Measurements from ENCODE around the gene ZNF207.
"Not testable (repeated sequence)": the region's sequence is repeated elsewhere in the genome, so short reads cannot be mapped to it uniquely, and the experiment has no call there.

ZNF207 gene

DNA sequence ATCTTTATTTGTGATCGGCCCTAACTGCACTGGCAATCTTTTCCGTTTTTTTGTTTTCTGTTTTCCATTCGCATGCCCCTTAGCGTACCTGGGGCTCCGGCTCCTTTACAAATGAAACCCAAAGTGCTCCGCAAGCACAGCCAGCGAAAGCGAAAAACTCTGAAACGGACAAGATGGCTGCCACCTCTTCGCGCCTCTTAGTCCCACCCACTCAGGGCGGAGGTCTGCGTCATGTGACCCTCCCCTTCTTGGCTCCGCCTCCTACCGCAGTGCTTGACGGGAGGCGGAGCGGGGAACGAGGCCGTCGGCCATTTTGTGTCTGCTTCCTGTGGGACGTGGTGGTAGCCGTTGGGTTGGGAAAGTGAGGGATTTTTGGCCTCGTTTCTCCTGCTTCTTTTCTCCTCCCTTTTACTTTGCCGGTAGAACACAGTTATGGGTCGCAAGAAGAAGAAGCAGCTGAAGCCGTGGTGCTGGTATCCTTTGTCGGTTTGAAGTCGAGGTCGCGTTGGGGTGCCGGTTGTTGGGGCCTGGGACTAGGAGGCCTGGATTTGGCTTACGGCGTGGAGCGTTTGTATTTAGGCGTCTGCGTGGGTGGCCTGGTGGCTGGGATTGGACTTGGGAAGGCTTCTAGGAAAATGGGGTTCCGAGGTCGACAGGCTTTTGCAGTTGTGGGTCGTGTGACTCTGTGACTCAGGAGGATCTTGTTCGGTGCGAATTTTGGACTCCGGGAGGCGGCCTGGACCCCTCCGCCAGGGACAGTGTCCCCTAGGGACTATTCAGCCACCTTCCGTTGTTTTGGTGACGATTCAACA, at the start of gene ZNF207:
ZNF207 (plus strand) TSS at position 304 of the 812 bp plus-strand sequence; CDS start at position 433, 129 bp downstream.
- peak; percentile 85 to 86 (median 85) for DNase-seq (ENCODE audit: low read depth in 3 of 3, low spot score in 1 of 3)

DNA sequence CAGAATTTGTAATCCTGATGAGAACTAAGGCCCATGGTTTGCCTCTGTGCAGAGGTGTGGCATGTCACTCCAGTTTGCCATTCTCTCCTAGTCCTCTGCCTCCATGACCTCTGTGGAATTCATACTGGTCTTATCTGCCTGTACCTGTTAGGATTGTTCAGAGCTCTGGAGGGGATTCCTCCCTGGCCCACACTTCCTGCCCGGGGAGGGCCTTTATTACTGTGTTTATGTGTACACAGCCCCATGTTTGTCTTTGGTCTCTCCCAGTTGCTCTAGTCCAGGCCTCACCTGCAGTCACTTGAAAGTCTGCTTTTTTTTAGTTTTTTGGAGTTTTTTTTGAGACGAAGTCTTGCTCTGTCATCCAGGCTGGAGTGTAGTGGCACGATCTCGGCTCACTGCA, 47.9 kb upstream of the ZNF207 start:
- no peak for DNase-seq (ENCODE audit: low read depth in 3 of 3, low spot score in 1 of 3)

DNA sequence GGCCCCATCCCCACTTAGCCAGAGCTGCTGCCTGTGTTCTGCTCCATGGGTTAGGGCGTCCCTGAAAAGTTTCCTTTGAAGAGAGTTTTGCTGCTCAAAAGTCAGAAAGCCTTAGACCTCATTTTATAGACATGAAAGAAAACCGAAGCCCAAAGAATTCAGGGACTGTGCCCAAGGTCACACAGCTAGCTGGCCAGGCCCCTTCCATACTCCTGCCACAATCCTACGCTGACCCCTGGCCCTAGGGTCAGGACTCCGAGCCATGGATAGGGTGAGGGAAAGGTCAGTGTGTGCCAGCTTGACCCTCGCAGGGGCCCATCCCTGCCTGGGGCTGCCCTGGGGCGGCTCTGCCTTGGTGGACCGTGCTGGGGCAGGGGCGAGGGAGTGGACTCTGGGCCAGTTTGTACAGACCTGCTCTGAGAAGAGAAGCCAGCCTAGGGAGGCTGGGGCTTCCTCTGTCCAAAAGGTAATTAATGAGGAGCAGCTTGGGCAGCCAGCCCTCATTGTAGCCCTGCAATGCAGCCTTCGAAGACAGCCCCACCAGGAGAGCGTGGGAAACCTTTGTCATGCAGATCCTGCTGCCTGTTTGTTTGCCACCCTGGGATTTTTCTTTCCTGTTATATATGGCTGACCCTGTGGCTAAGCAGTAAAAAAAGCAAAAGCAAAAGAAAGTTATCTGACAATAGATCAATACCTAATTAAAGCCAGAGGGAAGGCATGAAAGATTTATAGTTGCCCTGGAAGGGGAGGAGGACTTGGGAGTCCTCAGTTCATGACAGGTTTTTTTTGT, 46.9 kb upstream of the ZNF207 start:
- DNase-seq (ENCODE audit: low read depth in 3 of 3, low spot score in 1 of 3) = no peak

DNA sequence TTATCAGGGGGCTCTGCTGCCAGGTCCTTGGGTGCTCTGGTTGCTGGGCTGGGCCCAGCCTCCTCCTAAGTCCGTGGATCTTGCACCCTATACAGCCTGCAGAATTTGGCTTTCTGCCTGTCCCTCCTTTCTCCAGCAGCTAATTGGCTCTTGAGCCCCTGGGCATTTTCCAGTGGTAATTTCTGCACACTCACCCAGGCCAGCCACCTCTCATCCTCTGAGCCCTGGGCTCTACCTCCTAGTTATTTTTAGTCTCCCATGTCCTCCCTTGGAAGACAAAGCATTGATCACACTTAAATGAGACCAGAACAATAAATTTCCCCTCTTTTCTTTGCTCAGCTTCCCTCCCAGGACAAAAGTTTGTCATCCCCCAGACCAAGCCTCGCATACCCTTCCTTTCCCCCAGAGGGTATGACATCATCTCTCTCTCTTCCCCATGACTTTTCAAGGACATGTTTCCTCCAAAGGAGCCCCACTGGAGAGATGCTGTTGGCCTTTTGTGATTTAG, 46.1 kb upstream of the ZNF207 start:
- no peak for DNase-seq (ENCODE audit: low read depth in 3 of 3, low spot score in 1 of 3)

DNA sequence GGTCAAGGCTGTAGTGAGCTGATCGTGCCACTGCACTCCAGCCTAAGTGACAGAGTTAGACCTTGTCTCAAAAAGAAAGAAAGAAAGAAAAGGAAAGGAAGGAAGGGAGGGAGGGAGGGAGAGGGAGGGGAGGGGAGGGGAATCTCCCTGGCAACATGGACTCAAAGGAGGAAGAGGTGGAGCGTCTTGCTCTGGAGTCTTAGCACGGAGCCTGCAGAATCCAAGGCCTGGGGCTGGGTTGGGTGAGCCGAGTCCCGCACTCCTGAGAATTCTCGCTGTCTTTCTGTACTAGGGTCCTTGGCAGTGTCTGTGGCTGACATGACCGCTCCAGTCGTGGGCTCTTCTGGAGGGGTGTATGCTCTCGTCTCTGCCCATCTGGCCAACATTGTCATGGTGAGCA, 44.9 kb upstream of the ZNF207 start:
- no peak for DNase-seq (ENCODE audit: low read depth in 3 of 3, low spot score in 1 of 3)

DNA sequence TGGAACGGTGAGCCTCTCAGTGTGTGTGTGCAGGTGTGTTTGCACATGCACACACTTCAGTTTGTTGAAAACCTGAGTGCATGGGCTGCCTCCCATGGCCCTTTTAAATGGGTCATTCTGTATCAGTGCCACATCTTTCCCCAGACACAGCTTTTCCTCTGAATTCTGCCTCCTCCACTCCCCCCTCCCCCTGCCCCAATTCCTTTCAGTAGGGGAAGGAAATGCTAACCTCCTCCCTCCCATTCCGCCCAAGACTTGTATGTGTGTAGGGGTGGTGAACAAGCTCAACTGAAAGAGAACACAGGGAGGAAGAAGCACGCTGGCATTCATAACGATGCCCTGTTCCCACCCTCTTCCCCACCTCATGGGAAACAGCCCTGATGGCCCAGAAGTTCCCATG, 42.3 kb upstream of the ZNF207 start:
- DNase-seq (ENCODE audit: low read depth in 3 of 3, low spot score in 1 of 3) = no peak

DNA sequence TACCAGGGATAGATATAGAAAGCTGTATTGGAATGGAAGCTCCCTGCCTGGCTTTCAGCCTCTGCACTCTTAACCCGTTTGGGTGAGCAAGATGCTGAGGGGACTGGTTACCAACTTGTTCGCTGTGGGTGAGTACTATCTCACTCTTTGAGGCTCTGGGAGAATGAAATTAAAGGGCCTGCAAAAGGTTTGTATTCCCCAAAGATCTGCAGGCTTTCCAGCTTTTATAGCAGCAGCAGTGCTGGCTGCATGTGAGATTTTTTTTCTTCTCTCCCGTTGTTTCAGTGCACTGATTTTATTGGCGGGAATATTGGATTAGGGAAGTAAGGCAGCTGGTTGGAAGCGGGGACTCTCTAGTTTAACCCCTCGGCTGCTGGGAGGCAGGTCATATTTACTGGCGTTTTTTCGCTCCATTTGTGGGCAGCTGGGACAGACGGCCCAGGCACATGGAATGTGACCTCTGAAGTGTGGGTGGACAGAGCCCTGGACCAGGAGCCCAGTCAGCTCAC, 38.9 kb upstream of the ZNF207 start:
- DNase-seq (ENCODE audit: low read depth in 3 of 3, low spot score in 1 of 3) = no peak

DNA sequence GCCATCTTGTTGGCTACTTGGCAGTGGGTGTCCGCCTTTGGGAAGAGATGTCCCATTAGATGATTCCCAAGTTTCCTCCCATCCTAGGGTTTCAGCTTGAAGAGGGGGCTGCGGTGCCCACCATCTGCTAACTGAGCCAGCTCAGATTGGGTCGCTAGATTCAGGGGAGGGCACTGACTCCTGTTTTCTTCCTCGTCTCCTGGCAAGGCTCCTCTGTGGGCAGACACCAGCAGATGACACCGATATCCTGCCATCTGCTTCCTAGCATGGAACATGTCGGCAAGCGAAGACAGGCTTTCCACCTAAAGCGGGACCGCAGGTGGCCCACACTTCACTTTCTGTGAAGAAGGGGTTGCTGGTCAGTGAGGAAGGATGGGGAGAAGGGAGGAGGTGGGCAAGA, 35.3 kb upstream of the ZNF207 start:
- no peak for DNase-seq (ENCODE audit: low read depth in 3 of 3, low spot score in 1 of 3)

DNA sequence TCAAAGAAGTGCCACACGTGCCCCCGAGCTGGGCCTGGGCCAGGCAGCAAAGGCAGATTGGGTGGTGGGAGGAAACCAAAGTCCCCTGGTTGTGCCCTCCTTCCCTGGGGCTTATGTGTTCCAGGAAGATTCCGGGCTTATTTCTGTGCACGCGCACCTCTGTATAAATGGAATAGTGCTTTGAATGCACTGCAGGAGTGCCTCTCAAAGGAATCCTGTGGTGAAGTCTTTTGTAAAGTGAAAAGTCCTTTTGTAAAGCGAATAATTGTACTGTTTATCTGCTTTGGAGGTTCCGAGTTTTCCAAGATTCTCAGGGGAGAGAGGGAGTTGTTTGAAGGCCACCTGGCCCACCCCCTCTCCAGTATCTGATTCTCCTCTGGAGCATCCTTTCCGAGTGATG, 34.8 kb upstream of the ZNF207 start:
- no peak for DNase-seq (ENCODE audit: low read depth in 3 of 3, low spot score in 1 of 3)

DNA sequence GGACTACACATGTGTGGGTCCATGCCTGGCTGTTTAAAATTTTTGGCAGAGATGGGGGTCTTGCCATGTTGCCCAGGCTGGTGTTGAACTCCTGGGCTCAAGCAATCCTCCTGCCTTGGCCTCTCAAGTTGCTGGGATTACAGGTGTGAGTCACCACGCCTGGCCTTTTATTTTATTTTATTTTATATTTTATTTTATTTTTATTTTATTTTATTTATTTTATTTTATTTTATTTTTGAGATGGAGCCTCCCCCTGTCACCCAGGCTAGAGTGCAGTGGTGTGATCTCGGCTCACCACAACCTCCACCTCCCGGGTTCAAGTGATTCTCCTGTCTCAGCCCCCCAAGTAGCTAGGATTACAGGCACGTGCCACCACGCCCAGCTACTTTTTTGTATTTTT, 33.3 kb upstream of the ZNF207 start:
- DNase-seq (ENCODE audit: low read depth in 3 of 3, low spot score in 1 of 3) = not testable (repeated sequence)

DNA sequence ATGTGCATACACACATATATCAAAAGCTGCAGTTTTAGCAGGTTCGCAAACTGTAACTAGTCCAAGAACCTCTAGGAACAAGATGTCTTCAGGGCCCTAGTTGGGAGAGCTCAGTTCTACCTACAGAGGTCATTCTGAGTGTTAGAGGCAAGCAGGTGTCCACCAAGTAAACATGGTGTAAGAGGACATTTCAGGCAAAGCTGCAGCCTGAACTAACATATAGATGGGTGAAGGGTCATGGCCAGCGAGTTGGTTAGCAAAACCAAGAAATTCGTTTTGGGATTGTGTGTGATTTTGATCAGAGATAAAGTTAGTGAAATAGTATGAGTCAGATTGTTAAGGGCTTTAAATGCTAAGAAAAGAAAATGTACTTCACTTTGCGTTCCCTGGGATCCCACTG, 32.6 kb upstream of the ZNF207 start:
- DNase-seq (ENCODE audit: low read depth in 3 of 3, low spot score in 1 of 3) = no peak

DNA sequence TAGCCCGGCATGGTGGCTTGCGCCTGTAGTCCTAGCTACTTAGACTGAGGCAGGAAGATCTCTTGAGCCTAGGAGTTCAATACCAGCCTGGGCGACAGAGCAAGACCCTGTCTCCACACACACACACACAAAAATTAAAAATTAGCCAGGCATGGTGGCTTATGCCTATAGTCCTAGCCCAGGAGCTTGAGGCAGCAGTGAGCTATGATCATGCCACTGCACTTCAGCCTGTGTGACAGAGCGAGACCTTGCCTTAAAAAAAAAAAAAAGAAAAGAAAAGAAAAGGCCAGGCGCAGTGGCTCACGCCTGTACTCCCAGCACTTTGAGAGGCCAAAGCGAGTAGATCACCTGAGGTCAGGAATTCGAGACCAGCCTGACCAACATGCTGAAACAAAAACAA, 31.9 kb upstream of the ZNF207 start:
- no peak for DNase-seq (ENCODE audit: low read depth in 3 of 3, low spot score in 1 of 3)

DNA sequence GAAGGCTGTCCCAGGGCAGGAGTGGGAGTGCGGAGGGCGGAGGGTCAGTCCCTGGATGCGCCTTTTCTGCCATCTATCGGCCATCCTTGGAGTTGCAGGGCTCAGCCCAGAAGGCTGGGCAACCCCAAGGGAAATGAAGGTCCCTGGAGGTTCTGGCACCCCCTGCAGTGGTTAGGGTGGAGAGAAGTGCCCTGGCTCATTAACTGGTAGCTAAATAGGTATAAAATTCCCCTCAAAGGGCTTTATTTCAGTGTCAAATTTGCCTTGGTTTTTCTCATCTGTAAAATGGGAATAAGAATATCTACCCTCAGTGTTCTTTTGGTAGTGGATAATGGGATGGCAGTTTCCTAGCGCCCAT, 30.4 kb upstream of the ZNF207 start:
- DNase-seq (ENCODE audit: low read depth in 3 of 3, low spot score in 1 of 3) = peak; percentile 26 to 73 (median 47)

DNA sequence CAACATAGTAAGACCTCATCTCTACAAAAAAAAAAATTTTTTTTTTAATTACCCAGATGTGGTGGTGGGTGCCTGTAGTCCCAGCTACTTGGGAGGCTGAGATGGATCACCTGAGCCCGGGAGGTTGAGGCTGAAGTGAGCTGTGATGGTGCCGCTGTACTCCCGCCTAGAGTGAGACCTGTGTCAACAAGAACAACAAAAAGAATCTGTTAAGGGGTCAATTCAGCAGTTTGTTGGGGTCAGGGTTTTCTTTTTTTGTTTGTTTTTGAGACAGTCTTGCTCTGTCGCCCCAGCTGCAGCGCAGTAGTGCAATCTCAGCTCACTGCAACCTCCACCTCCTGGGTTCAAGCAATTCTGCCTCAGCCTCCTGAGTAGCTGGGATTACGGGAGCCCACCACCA, 29.9 kb upstream of the ZNF207 start:
- DNase-seq (ENCODE audit: low read depth in 3 of 3, low spot score in 1 of 3) = not testable (repeated sequence)

DNA sequence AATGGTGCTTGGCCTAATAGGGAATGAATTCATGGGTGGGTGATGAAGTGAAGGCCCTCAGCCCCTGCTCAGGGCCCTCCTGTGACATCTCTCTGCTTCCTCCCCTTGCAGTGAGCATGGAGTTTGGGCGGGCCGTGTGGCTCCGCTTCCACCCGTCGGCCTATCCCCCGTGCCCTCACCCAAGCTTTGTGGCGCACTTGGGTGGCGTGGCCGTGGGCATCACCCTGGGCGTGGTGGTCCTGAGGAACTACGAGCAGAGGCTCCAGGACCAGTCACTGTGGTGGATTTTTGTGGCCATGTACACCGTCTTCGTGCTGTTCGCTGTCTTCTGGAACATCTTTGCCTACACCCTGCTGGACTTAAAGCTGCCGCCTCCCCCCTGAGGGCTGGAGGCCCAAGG, 29.1 kb upstream of the ZNF207 start:
- no peak for DNase-seq (ENCODE audit: low read depth in 3 of 3, low spot score in 1 of 3)

DNA sequence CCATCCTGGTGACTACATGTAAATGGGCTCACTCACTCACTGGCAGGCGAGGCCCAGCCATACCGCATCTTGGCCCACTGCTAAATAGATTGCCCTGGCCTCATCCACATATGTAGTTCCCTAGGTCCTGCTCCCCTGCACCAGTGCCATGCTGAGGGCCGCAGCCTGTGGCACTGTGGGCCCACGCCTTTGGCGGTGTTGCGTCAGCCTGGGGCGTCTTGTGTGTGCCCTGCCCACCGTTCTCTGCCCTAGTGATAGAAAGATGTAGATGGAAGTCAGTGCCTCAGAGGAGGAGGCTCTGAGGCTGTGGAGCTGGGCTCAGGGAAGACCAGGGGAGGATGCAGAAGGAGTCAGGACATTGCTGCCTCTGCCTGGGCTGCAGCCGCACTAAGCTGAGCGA, 26.9 kb upstream of the ZNF207 start:
- no peak for DNase-seq (ENCODE audit: low read depth in 3 of 3, low spot score in 1 of 3)

DNA sequence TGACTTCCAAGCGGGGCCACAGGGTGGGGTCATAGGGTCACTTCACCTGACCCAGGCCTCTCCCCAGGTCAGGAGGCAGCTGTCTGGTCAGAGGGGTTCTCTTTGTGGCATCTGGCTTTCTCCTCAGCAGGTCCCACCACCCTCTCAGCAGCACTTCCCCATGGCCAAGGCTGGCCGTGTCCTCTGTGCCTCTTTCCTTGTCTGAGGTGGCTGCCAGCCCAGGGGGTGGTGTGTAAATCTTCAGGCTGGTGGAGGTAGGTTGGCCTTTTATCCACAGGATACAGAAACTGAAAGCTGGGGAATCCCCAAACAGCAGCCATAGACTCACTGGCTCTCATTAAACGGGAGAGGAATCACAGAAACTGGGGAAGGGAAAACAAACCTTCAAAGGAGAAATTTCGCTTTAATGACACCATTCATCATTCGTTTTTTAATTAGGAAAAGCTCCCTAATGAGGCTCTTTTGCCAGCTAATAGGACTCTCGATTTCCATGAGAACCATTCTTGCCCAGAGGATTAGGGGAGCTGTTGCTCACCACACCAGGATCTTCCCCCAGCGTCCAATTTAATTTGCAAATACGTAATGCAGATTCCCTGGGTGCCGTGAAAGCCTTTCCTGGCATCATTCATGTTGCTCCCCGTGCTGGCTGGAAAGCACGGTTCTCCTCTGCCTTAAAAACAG, 26.0 kb upstream of the ZNF207 start:
- DNase-seq (ENCODE audit: low read depth in 3 of 3, low spot score in 1 of 3) = no peak

DNA sequence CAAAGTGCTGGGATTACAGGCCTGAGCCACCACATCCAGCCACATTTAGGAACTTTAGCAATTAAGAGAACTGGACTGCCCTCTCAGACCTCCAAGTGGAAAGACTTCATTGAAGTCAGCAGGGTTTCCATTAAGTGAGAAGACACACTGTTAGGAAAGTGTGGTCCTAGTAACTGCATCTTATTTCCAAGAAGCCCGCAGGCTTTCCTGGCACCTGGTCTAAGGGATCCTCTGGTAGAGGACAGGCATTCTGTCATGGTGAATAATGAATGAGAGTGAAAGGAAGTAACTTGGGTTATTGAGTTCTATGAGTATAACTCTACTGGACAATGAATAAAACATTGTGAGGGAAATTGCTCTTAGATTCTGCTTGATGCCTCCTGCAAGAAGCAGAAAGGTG, 22.0 kb upstream of the ZNF207 start:
- DNase-seq (ENCODE audit: low read depth in 3 of 3, low spot score in 1 of 3) = no peak

DNA sequence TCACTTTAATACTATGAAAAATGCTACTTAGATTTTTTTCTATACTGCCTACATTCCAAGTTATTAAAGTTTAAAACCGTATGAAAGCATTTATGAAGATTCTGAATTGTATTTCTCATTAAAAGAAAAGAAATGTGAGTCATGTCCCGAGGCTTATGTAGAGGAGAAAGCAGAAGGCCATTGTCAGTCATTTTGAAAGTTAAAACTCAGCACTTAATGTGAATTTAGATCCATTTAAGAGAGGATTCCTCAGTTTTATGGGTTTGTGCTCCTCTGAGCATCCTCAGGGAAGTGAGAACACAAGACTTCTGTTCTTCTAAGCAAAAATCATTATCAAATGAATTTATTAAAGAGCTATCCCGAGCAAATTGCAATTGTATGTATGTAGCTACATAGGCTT, 19.8 kb upstream of the ZNF207 start:
- no peak for DNase-seq (ENCODE audit: low read depth in 3 of 3, low spot score in 1 of 3)

DNA sequence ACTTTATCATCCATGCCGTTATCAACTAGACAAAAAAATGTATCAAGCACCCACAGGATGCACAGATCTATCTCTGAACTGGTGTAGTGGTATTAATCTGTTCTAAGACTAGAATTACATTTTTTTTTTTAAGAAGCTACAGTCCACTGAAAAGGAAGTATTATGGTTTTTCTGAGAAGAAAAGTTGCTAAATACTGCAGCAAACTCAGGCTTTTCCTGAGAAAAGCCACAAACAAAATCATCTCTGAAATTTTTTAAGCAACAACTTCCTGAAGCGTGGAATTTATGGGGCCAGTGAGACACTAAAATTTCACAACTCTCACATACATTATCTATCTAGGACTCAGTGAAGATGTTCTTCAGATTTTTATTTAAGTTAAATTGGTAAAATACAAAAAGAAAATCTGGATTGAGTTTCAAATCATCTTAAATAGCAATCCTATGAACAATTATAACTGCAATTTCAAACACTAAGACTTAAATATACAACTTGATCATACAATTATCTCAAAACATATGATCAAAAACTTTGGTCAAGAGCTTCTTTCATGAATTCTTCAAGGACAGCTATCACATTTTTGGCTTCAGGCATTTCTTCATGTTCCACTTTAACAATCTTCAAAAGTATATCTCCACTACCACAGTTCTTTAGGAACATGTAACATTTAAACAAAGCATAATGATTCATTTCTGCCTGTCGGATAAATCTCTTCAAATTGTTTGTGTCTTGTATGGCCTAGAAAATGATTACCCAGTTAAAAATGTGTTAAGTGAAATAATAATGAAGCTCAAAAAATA, 18.5 kb upstream of the ZNF207 start:
- no peak for DNase-seq (ENCODE audit: low read depth in 3 of 3, low spot score in 1 of 3)

DNA sequence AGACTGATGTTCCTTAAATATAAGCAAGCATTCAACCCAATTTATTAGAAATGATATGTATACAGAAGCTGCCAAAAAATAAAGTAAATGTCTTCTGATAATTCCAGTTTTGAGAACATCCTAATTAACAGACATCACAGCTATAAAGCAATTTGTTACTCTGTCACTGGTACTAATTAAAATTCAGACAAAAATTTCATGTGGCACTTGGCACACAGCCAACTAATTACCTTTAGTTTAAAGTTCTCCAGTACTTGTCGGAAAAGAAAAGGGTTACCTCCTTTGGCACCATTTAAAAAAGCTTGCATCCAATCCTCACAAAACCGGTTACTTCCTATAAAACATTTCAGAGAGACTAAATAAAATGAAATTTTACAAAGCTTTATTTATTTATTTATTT, 16.8 kb upstream of the ZNF207 start:
- no peak for DNase-seq (ENCODE audit: low read depth in 3 of 3, low spot score in 1 of 3)
